BE2C (cell line): Measurements from ENCODE around the gene IL4R.

Experiments used
- DNase-seq: peaks from one replicate; pipeline ENCODE4 v3.0.0-alpha.2; 2020
- H3K27me3 ChIP-seq: fragments of 250-450 bp; sonication (Bioruptor Pico); 2 replicates; pipeline ENCODE4 v1.5.1; 2020; ENCODE audit warnings: mild to moderate bottlenecking
- H3K36me3 ChIP-seq: fragments of 250-450 bp; sonication (Bioruptor Pico); 2 replicates; pipeline ENCODE4 v1.5.1; 2020; ENCODE audit warnings: mild to moderate bottlenecking
- H3K4me1 ChIP-seq: fragments of 250-450 bp; sonication (Bioruptor Pico); 2 replicates; pipeline ENCODE4 v1.5.1; 2020
- H3K4me3 ChIP-seq: 2 replicates; pipeline ENCODE4 v1.5.1; 2011; ENCODE audit warnings: low read depth, low read length
- H3K9me3 ChIP-seq: fragments of 250-450 bp; sonication (Bioruptor Pico); 2 replicates; pipeline ENCODE4 v1.5.1; 2020
- CTCF ChIP-seq: IDR thresholded peaks from 2 replicates; pipeline ENCODE4 v1.5.1; 2012; ENCODE audit warnings: mild to moderate bottlenecking, low read depth, low read length

The IL4R gene

DNA sequence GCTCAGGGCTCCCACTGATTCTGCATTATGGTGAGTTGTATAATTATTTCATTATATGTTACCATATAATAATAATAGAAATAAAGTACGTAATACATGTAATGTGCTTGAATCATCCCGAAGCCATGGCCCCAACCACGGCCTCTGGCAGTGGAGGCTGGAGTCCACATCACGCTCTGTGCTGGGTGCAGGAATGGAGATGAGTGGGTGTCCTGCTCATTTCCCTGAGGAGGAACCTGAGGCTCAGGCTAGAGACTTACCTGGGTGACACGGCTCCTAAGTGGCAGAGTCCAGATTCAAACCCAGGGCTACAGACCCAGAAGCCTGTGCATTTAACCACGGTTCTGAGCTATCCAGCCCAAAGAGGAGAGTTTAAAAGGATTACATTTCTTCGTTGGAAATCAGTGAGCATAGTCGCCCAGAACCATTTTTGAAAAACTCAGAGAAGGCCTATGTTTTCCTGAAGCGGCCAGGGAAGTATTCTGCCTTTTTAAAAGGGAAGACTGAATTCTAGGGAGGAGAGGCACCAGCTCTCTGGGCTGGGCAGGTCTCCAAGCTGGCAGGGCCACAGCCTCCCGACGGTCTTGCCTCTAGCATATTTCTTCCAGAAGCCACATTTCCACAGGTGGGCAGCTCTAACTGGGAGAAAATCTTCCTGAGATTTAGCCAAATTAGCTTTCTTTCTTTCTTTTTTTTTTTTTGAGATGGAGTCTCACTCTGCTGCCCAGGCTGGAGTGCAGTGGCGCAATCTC lies 6.7 kb downstream of the IL4R start:
- Histone ChIP-seq H3K36me3 (no peaks in the 10 kb centered on the region), H3K9me3 (no peaks in the 10 kb centered on the region), H3K4me3 (no peak overlapping the region), H3K27me3 (peaks cover 5% of the 10 kb centered on the region; the same call in 1 of the 2 replicates), H3K4me1 (no peaks in the 10 kb centered on the region)
- no peak for DNase-seq
- TF ChIP-seq CTCF, result no peak

GRCh38 chr16:27321013-27321915 lies 7.5 kb downstream of the IL4R start:
- Histone ChIP-seq H3K4me1 (no peaks in the 10 kb centered on the region), H3K36me3 (no peaks in the 10 kb centered on the region), H3K4me3 (no peak overlapping the region), H3K27me3 (no peaks in the 10 kb centered on the region), H3K9me3 (no peaks in the 10 kb centered on the region)
- DNase-seq, result no peak
- TF ChIP-seq CTCF, result no peak

GRCh38 chr16:27322858-27323780 lies 9.3 kb downstream of the IL4R start:
- no peaks in the 10 kb centered on the region for H3K27me3 ChIP-seq
- no peak for DNase-seq
- H3K9me3 ChIP-seq, result no peaks in the 10 kb centered on the region
- no peaks in the 10 kb centered on the region for H3K4me1 ChIP-seq
- TF ChIP-seq CTCF, result no peak
- no peaks in the 10 kb centered on the region for H3K36me3 ChIP-seq
- H3K4me3 ChIP-seq, result no peak overlapping the region

DNA sequence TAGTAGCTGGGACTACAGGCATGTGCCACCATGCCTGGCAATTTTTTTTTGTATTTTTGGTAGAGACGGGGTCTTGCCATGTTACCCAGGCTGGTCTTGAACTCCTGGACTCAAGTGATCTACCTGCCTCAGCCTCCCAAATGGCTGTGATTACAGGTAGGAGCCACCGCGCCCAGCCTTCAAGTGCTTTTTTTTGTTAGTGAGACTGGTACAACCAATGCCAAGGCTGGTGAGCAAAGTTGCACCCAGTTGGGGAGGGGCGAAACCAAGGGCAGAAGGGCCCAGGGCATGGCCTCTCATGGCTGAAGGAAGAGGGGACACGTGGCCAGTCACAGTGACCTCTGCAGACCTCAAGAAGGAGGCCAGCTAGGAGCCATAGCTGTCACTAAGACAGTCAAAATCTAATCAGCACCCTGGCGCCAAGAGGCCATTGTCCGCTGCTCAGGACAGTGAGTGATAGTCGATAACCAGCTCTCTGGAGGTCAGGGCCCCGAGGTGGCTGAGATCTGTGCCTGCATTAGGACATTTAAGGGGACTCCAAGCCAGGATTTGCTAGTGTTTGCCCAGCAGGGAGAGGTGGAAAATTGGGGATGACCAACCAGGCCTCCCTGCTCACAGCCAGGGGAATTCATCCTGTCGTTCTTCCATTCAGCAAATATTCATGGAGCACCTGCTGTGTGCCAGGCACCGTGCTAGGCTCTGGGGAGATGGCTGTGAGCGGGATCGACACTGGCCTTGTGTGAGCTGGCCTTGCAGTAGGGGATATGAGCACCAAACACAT lies 10.2 kb downstream of the IL4R start:
- no peaks in the 10 kb centered on the region for H3K27me3 ChIP-seq
- DNase-seq, result no peak
- H3K36me3 ChIP-seq, result no peaks in the 10 kb centered on the region
- no peaks in the 10 kb centered on the region for H3K9me3 ChIP-seq
- no peak overlapping the region for H3K4me3 ChIP-seq
- TF ChIP-seq CTCF, result no peak
- H3K4me1 ChIP-seq, result no peaks in the 10 kb centered on the region

GRCh38 chr16:27324851-27325301 lies 11.1 kb downstream of the IL4R start:
- Histone ChIP-seq H3K27me3 (no peaks in the 10 kb centered on the region), H3K4me3 (no peak overlapping the region), H3K9me3 (no peaks in the 10 kb centered on the region), H3K4me1 (no peaks in the 10 kb centered on the region), H3K36me3 (no peaks in the 10 kb centered on the region)
- DNase-seq, result no peak
- TF ChIP-seq CTCF, result no peak
